HG02885 (cell line): ENCODE data around the gene MBOAT2.

Source experiments
- ATAC-seq: cut with Tn5 transposase; IDR thresholded peaks from one replicate; pipeline ENCODE4 v1.9.1; 2021; ENCODE audit warnings: mild to moderate bottlenecking; ENCODE audit not compliant: unreplicated experiment, poor library complexity

MBOAT2 gene

DNA sequence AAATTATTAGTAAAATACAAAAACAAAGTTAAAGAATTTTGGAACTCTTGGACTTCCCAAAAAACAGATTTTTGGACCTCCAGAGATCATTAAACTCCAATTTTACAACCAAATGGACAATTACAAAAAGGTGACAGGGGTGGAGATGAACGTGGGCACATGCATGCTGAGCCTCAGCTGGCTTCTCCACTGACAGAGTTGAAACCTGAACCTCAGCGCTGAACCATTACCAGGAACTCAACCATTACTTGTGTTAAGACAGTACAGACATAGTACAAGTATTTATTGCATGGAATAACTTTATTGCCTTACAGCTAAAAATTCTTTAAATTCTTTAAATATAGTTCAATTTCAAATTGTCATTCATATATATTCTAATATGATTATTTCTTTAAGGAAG is 133.0 kb downstream of the MBOAT2 start:
- no peak for ATAC-seq

DNA sequence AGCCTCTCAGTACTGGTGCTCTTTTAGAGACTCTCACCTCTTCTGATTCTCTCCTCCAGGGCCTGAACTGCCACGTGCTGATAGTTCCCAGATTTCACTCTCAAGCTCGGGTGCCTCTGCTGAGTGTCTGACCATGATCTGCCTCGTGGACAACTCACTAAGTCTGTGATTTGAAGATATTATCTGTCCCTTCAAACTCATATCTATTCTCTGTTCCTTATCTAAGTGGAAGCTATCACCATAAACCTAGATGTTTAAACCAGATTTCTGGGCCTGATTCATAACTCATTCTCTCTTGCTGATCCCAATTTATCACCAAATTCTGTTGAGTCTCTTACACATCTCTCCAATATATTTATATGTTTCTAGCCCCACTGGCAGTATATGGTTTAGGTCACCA is 136.1 kb downstream of the MBOAT2 start:
- ATAC-seq: no peak

DNA sequence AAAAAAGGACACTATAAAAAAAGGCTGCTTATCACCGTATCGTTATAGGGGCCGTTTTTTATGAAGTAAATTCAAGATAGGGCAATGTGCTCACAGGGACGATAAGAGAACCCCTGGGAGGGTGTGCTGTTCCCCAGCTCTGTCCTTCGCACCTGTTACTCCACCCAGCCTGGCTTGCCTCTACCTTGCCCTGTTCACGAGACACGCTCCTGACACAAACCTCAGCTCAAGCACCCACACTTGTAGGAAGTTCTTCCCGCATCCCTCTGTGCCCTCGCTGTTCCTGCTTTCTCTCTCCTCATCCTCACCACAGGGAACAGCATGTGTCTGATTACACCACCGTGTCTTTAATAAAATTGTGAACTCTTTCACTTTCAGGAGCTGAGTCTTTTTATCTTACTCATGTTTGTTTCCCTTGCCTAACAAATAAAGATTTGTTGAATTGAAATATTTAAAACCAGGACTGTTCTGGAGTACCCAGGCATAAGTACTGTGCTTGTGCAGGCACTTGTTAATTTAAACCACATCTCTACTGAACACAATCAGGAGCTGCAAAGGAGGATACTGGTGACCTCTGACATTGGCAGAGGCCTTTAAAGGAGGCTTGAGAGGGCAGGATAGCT is 140.0 kb downstream of the MBOAT2 start:
- ATAC-seq: no peak

DNA sequence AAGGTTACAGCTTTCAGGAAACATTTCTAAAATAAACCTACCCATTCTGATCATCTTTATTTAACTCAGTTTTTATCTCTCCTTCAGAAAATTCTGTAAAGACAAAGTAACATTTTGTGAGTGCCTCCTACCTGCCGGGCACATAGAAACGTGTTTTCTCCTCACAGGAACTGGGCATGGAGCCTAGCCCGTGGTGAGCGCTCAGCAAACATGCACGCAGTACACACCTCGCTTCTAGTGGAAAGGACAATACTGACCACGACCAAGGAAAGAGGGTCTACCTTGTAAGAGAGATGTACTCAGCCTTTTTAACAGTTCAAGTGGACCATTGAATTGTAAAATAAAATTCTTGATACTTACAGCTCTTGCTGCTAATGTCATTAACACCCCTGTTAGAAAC is 141.3 kb downstream of the MBOAT2 start:
- no peak for ATAC-seq

DNA sequence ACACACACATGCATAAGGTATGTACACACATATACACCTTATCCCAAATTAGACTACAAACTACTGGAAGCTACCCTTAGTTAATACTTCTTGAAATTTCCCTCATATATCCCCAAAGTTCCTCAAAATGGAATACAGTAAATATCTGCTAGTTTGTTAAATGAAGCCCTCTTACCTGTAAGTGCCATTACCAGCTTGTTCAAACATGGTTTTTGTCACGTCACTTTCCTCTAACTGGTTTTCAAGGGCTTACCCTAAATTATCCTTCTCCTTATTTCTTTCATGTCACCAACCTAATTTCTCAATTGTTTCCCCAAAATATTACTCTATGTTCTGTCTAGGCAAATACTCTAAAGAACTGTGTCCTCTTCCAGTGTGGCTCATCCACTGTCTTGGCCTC is 141.7 kb downstream of the MBOAT2 start:
- ATAC-seq: no peak

DNA sequence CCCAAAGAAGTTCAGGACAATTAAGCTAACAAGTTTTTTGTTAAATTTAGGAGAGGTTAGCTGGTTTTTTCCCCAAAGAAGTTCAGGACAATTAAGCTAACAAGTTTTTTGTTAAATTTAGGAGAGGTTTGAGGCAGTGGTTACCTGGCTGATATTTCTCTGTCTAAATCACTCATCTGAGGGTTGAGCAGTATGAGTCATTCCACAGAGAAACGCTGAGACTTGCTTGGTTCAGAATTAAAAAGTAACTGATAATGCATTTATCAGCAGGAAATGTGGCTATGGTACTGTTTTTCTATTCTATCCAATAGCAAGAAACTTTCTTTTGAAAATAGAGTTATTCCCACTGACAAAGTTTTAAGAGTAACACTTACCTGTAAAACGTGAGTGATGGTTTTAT is 143.2 kb downstream of the MBOAT2 start:
- ATAC-seq: no peak

DNA sequence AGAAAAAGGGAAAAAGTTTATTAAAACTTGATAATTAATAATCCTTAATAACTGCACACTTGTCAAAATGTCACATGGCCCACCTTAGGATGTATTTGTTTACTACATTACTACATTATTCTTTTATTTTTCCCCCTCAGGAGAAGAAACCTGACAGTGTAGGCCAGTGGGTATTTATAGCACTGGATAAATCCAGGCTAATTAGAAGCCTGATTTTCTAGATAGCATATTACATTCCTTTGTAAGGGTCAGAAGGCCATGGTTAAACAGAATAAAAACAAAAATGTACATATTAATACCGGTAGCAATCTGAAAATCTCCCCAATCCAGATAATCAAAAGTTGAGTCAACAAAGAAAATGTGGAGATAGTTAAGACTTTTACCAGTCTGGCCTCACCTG is 144.6 kb downstream of the MBOAT2 start:
- ATAC-seq: no peak

DNA sequence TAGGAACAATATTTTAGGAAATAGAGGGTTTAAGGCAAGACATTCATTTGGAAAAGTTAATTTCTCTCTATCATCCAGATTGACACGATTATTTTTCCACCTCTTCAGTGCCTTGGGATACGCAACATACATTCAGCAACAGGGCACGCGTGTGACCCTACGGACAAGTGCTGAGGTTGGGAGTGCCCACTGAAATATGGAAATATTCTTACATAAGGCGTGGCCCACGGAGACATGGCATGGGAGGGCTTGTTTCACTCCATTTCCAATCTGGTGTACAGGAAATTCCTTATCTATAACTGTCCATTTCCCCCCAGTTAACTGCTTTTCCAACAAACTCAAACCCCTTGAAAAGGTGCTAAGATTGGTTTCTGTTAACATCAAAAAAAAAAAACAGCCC is 145.2 kb downstream of the MBOAT2 start:
- ATAC-seq: no peak

DNA sequence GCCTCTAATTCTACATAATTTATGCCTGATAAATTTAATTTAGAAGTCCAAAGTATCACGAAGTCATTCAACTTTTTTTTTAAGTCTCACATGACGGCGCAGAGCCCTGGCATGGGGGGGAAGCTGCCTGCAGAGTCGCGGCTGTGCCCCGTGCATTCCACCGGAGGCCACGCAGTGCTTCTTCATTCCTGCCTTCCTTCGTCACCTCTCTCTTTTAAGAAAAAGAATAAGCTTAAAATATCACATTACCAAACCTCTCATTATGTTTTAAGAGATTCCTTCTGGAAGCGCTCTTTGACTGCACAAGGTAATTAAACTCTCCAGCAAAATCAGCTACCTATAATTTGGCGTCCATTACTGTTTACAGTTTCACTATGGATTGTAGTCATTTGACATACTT is 145.8 kb downstream of the MBOAT2 start:
- ATAC-seq: no peak

DNA sequence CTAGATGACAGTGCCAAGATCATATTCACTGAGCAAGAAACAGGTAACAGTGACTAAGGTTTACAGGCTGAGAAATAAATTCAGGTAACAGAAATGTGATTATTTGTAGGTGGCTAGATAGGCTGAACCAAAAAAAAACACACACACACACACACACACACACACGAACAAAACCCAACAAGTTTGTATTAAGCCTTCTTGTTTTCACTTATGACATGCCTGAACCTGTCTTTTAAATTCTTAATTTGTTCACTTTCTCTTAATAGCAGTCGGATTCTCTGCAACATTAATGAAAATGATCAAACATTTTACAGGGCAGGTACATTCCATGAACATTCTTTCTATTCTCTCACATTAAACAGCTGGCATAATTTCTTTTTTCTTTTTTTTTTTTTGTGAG is 147.3 kb downstream of the MBOAT2 start:
- no peak for ATAC-seq

DNA sequence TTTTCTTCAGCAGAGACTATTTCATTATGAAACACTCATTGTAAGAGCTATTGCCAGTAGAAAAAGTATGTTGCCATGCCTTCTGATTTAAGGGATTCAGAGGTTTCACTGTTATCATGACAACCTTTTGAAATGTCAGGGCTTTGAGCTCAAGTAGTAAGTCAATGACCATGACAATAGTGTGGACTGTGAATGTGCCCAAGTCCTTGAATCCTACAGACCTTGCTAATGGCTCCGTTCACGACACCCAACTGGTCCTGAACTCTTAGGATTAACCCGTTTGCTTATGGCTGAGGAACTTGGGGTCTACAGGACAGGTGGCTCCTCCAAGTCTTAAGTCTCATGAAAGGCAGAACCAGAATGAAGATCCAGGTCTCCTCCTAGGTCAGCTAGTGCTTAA is 148.5 kb downstream of the MBOAT2 start:
- no peak for ATAC-seq

DNA sequence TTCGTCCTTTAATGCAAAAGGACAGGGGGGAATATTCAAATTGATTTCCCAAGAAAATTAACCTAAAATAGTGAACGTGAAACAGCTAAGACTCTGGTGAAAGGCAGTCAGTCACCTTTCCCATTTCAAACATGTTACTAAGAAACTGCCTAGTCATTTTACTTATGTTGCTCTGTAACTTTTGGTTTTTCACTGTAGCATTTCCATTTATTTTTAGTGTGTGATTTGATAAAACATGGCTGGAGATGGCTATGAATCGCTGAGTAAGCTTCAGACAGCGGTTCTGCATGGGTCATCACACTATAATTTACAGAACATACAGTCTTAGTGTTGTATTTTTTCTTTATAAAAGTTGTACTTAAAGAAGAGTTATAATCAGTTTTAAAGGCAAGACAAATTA is 150.1 kb downstream of the MBOAT2 start:
- ATAC-seq: no peak

DNA sequence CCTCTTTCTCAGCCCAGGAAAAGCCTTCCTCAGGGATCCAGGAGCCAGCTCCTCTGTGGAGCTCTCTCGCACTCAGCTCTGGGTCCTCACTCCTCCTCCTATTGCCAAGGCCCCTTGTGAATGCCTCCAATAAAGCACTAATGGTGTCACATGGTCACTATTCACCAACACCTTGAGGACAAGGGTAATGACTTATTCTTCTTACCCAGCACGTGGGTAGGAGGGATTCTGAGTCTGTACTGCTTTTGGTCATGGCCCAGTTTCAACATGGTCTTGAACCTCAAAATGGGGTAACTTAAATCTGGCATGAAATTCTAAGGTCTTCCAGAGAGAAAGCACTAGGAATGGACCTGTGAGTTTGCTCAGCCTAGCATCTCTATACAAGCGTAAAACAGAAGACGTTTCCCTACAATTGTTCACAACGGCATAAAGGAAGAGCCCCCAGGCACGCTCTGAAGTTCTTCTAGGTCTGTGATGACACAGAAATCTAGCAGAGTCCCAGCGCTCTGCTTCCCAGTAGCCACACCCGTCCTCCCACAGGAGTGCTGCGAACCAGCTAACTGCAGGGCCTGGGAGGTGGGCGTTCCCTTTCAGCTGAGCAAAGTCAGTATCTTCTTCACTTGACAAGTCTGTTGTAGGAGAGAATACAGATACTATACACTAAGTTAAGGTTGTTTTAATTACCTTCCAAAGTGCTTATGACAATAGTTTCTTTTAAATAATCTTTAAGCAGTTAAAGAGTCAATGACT is 151.5 kb downstream of the MBOAT2 start:
- ATAC-seq: no peak

DNA sequence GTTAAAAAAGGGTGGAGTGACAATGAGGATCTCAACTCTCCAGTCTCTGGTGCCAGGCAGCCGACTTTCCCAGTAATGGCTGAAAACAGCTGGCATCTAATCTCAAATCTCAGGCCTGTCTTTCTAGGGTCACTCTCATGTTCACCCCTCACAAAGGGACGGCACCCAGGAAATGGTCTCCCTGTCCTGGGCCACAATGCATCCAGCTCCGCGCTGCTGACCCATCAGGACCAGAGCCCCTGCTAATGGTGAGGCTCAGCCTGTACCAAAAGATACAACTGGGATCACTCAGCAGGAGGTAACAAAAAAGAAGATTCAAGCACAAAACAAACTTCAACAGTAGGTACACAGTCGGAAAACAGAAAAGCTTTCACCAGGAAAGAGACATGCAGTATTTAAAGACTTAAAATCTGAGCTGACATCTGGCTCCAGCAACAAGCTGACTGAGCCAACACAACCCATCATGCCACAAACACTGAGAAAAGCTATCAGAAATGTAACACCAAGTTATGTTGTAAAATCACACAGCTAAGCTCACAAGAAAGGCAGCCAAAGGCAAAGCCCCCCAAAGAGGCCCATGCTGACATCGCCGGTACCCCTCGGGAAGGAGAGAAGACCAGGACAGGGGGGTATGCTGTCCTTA is 152.5 kb downstream of the MBOAT2 start:
- ATAC-seq: no peak

DNA sequence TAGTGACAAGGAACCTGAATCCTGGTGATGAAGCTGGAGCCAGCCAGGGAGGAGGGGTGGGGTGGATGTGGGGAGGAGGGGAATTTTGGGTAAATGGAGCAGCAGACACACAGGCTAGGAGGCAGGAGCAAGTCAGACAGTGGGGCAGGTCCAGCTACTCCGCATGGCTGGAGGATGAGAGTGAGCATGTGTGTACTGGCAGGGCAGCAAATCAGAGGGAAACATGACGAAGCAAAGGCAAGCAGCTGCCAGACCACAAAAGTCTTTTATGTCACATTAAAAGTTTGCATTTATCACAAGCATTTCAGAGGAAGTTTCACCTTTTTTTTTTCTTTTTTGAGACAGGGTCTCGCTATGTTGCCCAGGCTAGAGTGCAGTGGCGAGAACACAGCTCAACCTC is 154.2 kb downstream of the MBOAT2 start:
- ATAC-seq: no peak

DNA sequence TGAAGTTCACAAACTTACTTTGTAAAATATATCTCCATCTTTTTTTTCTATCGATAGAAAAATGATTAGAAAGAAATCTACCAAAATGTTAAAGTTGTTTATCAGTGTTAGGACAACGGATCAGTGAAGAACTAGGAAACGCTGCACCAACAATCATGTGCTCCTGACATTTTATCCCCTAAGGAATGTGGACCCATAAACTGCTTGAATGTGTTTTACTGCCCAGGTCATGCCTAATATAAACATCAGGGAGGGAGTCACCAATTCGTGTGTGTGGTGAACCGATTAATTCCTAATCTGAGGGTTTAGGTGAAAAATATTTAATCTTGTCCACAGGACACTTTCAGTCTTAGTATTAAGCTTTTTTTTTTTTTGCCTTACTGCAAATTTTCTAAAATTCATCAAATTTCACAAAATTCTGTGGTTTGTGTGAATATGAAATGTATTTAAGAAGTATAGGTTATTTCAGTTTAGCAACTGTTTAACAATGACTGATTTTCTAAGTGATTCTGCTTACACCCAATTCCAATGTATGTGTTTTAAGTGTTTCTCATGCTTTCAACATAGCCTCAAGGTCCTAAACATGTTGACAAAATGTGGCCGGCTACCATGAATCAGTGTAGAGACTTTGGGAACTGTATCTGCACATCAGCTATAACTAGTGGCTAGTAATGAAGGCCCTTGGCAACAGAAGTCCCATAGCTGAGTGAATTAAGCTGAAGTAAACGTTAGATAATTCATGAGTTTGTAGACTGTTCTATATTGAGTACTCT is 155.0 kb downstream of the MBOAT2 start:
- ATAC-seq: no peak

DNA sequence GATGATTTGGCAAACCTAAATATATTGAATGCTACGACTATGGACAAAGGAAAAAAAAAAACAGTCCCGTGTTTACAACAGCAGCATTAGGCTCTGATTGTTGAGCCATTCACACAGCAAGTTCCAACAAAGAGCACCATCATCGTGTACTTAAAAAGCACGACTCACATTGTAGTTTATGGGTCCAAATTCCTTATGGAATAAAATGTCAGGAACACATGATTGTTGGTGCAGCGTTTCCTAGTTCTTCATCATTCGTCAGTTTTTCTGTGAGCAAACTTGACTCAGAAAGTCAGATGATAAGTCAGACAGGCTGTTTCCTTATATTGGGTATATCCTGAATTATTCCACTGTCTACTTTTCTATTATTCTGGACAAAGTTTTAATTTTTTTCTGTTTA is 156.1 kb downstream of the MBOAT2 start:
- no peak for ATAC-seq

DNA sequence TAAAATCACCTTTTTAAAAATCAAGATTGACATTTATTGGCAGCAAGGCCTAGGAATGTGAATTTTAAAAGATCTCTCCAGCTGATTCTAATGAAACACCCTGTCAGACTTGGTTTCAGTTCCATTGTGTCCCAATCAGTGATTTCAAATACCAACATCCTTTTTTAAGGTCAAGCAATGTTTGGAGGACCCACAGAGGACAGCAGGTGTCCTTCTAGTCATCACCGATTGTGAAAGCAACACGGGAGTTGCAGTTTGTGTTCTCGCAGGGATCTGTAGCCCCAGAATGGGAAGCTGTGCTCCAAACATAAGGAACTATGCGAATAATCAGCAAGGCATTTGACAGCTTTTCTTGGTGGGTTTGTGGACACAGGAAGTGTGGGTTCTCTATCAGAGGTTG is 161.6 kb downstream of the MBOAT2 start:
- no peak for ATAC-seq

DNA sequence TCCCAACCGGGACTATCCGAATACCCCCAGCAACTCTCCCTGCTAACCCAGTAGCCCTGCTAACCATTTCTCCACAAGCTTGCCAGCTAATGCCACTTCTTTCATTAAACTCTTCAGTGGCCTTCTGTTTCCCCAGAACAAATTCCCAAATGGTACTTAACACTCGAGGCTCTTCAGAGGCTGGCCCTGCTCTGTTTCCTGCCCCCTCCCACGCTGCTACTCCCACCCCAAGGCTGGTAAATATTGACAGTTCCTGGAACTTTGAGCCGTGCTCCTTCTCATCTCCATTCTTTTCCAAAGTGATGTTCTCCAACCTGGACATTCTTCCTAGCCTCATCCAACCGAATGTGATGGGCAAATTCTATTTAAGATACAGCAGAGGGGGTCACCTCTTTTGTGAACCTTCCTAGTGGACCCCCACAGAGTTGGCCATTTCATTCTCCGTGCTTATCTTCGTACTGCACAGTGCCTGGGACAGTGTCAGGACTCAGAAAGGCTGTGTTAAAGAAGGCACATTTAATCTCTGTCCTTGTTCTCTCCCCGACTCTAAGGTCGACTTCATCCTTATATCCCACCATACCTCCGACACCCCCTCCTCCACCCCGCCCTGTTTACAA is 162.9 kb downstream of the MBOAT2 start:
- ATAC-seq: no peak

DNA sequence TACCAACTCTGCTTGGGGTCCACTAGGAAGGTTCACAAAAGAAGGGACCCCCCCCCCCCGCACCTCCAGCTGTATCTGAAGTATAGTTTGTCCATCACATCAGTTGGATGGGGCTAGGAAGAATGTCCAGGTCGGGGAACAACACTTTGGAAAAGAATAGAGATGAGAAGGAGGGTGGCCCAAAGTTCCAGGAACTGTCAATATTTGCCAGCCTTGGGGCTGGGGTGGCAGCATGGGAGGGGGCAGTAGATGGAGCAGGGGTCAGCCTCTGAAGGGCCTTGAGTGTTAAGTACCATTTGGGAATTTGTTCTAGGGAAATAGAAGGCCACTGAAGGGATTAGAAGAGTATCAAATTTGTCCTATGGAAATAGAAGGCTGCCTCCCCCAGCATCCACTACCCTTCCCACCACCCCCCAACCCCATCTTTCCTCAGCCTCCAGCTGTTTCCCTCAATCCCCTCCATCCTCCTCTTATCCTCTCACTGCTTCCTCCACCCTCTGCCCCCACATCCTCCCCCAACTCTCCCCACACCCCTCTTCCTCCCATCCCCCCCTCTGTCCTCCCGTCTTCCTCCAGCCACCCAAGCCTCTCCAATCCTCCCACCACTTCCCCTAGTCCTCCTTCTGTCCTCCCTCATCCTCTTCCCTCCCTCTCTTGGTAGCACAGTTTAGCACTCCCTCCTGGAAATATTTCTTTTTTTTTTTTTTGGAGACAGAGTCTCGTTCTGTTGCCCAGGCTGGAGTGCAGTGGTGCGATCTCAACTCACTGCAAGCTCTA is 164.1 kb downstream of the MBOAT2 start:
- ATAC-seq: no peak
